ENCODE measurements around the gene MCOLN2.

MCOLN2 gene

DNA sequence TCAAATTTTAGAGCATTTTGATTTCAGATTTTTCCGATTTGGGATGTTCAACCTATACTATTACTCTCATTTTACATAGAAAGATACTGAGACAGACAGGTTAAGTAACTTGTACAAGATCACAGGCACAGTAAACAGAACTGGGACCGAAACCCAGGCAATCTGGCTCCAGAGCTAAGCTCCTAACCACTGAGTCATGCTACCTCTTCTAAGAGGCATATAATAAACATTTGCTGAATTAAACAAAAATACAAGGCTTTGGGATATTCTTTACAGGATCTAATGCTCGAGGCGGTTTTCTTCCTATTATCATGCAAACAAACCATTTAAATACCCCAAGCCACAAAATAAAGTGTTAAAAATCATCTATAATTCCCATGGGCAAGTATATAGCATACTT lies 50.3 kb downstream of the MCOLN2 start:
- Histone ChIP-seq H3K4me1 (ENCODE audit: control insufficient read depth, insufficient read depth, low read length) (no peaks in the 10 kb centered on the region), H3K36me3 (ENCODE audit: control insufficient read depth, insufficient read depth, low read length) (no peaks in the 10 kb centered on the region), H3K9me3 (ENCODE audit: control insufficient read depth, low read length) (no peaks in the 10 kb centered on the region), H3K27ac (ENCODE audit: insufficient read depth, low read depth, low read length, poor library complexity, severe bottlenecking) (no peak overlapping the region), H3K27me3 (ENCODE audit: control insufficient read depth, insufficient read depth, low read length, poor library complexity, severe bottlenecking) (no peaks in the 10 kb centered on the region), H3K4me3 (ENCODE audit: insufficient read depth, low read depth, low read length) (no peak overlapping the region)
- WGBS, 2 experiments, result 86 to 91% methylated on average over 4 of the region's 4 CpGs

GRCh38 chr1:84944767-84945486 lies 52.0 kb downstream of the MCOLN2 start:
- H3K36me3 ChIP-seq (ENCODE audit: control insufficient read depth, insufficient read depth, low read length), result no peaks in the 10 kb centered on the region
- no peaks in the 10 kb centered on the region for H3K27me3 ChIP-seq (ENCODE audit: control insufficient read depth, insufficient read depth, low read length, poor library complexity, severe bottlenecking)
- WGBS, 2 experiments, result 35 to 39% methylated on average over 6 of the region's 6 CpGs
- H3K4me1 ChIP-seq (ENCODE audit: control insufficient read depth, insufficient read depth, low read length), result no peaks in the 10 kb centered on the region
- H3K9me3 ChIP-seq (ENCODE audit: control insufficient read depth, low read length), result no peaks in the 10 kb centered on the region
- H3K4me3 ChIP-seq (ENCODE audit: insufficient read depth, low read depth, low read length), result no peak overlapping the region
- H3K27ac ChIP-seq (ENCODE audit: insufficient read depth, low read depth, low read length, poor library complexity, severe bottlenecking), result no peak overlapping the region

- Histone ChIP-seq H3K4me1 (ENCODE audit: control insufficient read depth, insufficient read depth, low read length) (no peaks in the 10 kb centered on the region), H3K36me3 (ENCODE audit: control insufficient read depth, insufficient read depth, low read length) (no peaks in the 10 kb centered on the region), H3K4me3 (ENCODE audit: insufficient read depth, low read depth, low read length) (no peak overlapping the region), H3K9me3 (ENCODE audit: control insufficient read depth, low read length) (no peaks in the 10 kb centered on the region), H3K27ac (ENCODE audit: insufficient read depth, low read depth, low read length, poor library complexity, severe bottlenecking) (no peak overlapping the region), H3K27me3 (ENCODE audit: control insufficient read depth, insufficient read depth, low read length, poor library complexity, severe bottlenecking) (no peaks in the 10 kb centered on the region)
- WGBS, 2 experiments, result 90 to 96% methylated on average over 1 of the region's 1 CpG
These were observed 55.1 kb downstream of the MCOLN2 start for GRCh38 chr1:84941843-84942242.

- Histone ChIP-seq H3K36me3 (ENCODE audit: control insufficient read depth, insufficient read depth, low read length) (no peaks in the 10 kb centered on the region), H3K27ac (ENCODE audit: insufficient read depth, low read depth, low read length, poor library complexity, severe bottlenecking) (no peak overlapping the region), H3K4me1 (ENCODE audit: control insufficient read depth, insufficient read depth, low read length) (no peaks in the 10 kb centered on the region), H3K4me3 (ENCODE audit: insufficient read depth, low read depth, low read length) (no peak overlapping the region), H3K9me3 (ENCODE audit: control insufficient read depth, low read length) (no peaks in the 10 kb centered on the region), H3K27me3 (ENCODE audit: control insufficient read depth, insufficient read depth, low read length, poor library complexity, severe bottlenecking) (no peaks in the 10 kb centered on the region)
- 94 to 97% methylated on average over 4 of the region's 4 CpGs for WGBS, 2 experiments
These were observed 56.4 kb downstream of the MCOLN2 start for GRCh38 chr1:84940481-84940880.

GRCh38 chr1:84939761-84940160 lies 57.2 kb downstream of the MCOLN2 start:
- H3K36me3 ChIP-seq (ENCODE audit: control insufficient read depth, insufficient read depth, low read length), result no peaks in the 10 kb centered on the region
- whole genome bisulfite sequencing, 2 experiments, result 95% methylated on average over 11 of the region's 11 CpGs

GRCh38 chr1:84939151-84939550 lies 57.8 kb downstream of the MCOLN2 start:
- Histone ChIP-seq H3K36me3 (ENCODE audit: control insufficient read depth, insufficient read depth, low read length) (no peaks in the 10 kb centered on the region), H3K4me1 (ENCODE audit: control insufficient read depth, insufficient read depth, low read length) (no peaks in the 10 kb centered on the region), H3K9me3 (ENCODE audit: control insufficient read depth, low read length) (no peaks in the 10 kb centered on the region), H3K4me3 (ENCODE audit: insufficient read depth, low read depth, low read length) (no peak overlapping the region), H3K27me3 (ENCODE audit: control insufficient read depth, insufficient read depth, low read length, poor library complexity, severe bottlenecking) (no peaks in the 10 kb centered on the region), H3K27ac (ENCODE audit: insufficient read depth, low read depth, low read length, poor library complexity, severe bottlenecking) (no peak overlapping the region)
- WGBS, 2 experiments, result 95 to 96% methylated on average over 8 of the region's 8 CpGs

More at GRCh38 chr1:84939761-84940160, 57.2 kb downstream of the MCOLN2 start:
- Histone ChIP-seq H3K4me1 (ENCODE audit: control insufficient read depth, insufficient read depth, low read length) (no peaks in the 10 kb centered on the region), H3K27me3 (ENCODE audit: control insufficient read depth, insufficient read depth, low read length, poor library complexity, severe bottlenecking) (no peaks in the 10 kb centered on the region), H3K27ac (ENCODE audit: insufficient read depth, low read depth, low read length, poor library complexity, severe bottlenecking) (no peak overlapping the region), H3K9me3 (ENCODE audit: control insufficient read depth, low read length) (no peaks in the 10 kb centered on the region), H3K4me3 (ENCODE audit: insufficient read depth, low read depth, low read length) (no peak overlapping the region)

- 8 to 11% methylated on average over 5 of the region's 5 CpGs for WGBS, 2 experiments
- H3K4me3 ChIP-seq (ENCODE audit: insufficient read depth, low read depth, low read length), result no peak overlapping the region
These were observed 60.6 kb downstream of the MCOLN2 start for GRCh38 chr1:84936116-84936810.

GRCh38 chr1:84933011-84933611 lies 63.8 kb downstream of the MCOLN2 start:
- Histone ChIP-seq H3K27me3 (ENCODE audit: control insufficient read depth, insufficient read depth, low read length, poor library complexity, severe bottlenecking) (no peaks in the 10 kb centered on the region), H3K9me3 (ENCODE audit: control insufficient read depth, low read length) (no peaks in the 10 kb centered on the region), H3K4me1 (ENCODE audit: control insufficient read depth, insufficient read depth, low read length) (no peaks in the 10 kb centered on the region), H3K27ac (ENCODE audit: insufficient read depth, low read depth, low read length, poor library complexity, severe bottlenecking) (no peak overlapping the region), H3K36me3 (ENCODE audit: control insufficient read depth, insufficient read depth, low read length) (no peaks in the 10 kb centered on the region), H3K4me3 (ENCODE audit: insufficient read depth, low read depth, low read length) (no peak overlapping the region)
- 89 to 92% methylated on average over 6 of the region's 7 CpGs for WGBS, 2 experiments

More at GRCh38 chr1:84936116-84936810, 60.6 kb downstream of the MCOLN2 start:
- Histone ChIP-seq H3K27me3 (ENCODE audit: control insufficient read depth, insufficient read depth, low read length, poor library complexity, severe bottlenecking) (no peaks in the 10 kb centered on the region), H3K36me3 (ENCODE audit: control insufficient read depth, insufficient read depth, low read length) (no peaks in the 10 kb centered on the region), H3K27ac (ENCODE audit: insufficient read depth, low read depth, low read length, poor library complexity, severe bottlenecking) (no peak overlapping the region), H3K9me3 (ENCODE audit: control insufficient read depth, low read length) (no peaks in the 10 kb centered on the region), H3K4me1 (ENCODE audit: control insufficient read depth, insufficient read depth, low read length) (no peaks in the 10 kb centered on the region)

- no peak overlapping the region for H3K4me3 ChIP-seq (ENCODE audit: insufficient read depth, low read depth, low read length)
These were observed 66.1 kb downstream of the MCOLN2 start for GRCh38 chr1:84930831-84931230.

DNA sequence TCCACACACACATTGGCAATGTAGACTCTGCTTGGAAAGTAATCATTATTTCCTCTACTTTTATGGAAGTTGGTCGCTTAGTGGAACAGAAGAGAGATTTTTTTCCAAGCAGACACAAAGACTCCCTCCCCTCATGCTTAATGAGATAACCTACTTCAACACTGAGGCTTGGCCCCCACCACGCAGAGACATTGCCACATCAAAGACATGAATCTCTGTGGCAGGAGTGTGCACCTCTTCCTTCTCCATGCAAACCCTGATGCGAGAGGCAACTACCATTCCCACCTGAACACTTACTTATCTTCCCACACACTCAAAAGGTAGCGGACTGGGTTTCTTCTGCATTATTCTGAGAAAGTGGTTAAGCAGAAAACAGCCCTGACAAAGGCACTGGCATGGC lies 66.6 kb downstream of the MCOLN2 start:
- Histone ChIP-seq H3K27me3 (ENCODE audit: control insufficient read depth, insufficient read depth, low read length, poor library complexity, severe bottlenecking) (no peaks in the 10 kb centered on the region), H3K4me1 (ENCODE audit: control insufficient read depth, insufficient read depth, low read length) (no peaks in the 10 kb centered on the region), H3K9me3 (ENCODE audit: control insufficient read depth, low read length) (no peaks in the 10 kb centered on the region), H3K4me3 (ENCODE audit: insufficient read depth, low read depth, low read length) (no peak overlapping the region), H3K27ac (ENCODE audit: insufficient read depth, low read depth, low read length, poor library complexity, severe bottlenecking) (no peak overlapping the region), H3K36me3 (ENCODE audit: control insufficient read depth, insufficient read depth, low read length) (no peaks in the 10 kb centered on the region)
- WGBS, 2 experiments, result 93 to 94% methylated on average over 4 of the region's 4 CpGs

More at GRCh38 chr1:84930831-84931230, 66.1 kb downstream of the MCOLN2 start:
- 94 to 96% methylated on average over 1 of the region's 2 CpGs for WGBS, 2 experiments
- H3K27ac ChIP-seq (ENCODE audit: insufficient read depth, low read depth, low read length, poor library complexity, severe bottlenecking), result no peak overlapping the region
- H3K4me1 ChIP-seq (ENCODE audit: control insufficient read depth, insufficient read depth, low read length), result no peaks in the 10 kb centered on the region
- H3K27me3 ChIP-seq (ENCODE audit: control insufficient read depth, insufficient read depth, low read length, poor library complexity, severe bottlenecking), result no peaks in the 10 kb centered on the region
- H3K9me3 ChIP-seq (ENCODE audit: control insufficient read depth, low read length), result no peaks in the 10 kb centered on the region
- no peaks in the 10 kb centered on the region for H3K36me3 ChIP-seq (ENCODE audit: control insufficient read depth, insufficient read depth, low read length)

Data from ectodermal cell (in vitro differentiated cells).